ENCODE results near the gene INPP4A.
"Not testable (repeated sequence)": the region's sequence is repeated elsewhere in the genome, so short reads cannot be mapped to it uniquely, and the experiment has no call there.

Gene INPP4A

GRCh38 chr2:98588880-98589431 is 144.3 kb downstream of the INPP4A start:
- no peak for DNase-seq (ENCODE audit: low read depth)

GRCh38 chr2:98589489-98589888 is 144.8 kb downstream of the INPP4A start:
- no peak for DNase-seq (ENCODE audit: low read depth)

- no peak for DNase-seq (ENCODE audit: low read depth)
Measured at GRCh38 chr2:98592565-98592964, 147.9 kb downstream of the INPP4A start.

- DNase-seq (ENCODE audit: low read depth): not testable (repeated sequence)
Measured at GRCh38 chr2:98594665-98595064, 150.0 kb downstream of the INPP4A start.

GRCh38 chr2:98598781-98599428 is 154.2 kb downstream of the INPP4A start:
- DNase-seq (ENCODE audit: low read depth): no peak

- no peak for DNase-seq (ENCODE audit: low read depth)
Measured at GRCh38 chr2:98601532-98602132, 157.0 kb downstream of the INPP4A start.

GRCh38 chr2:98604547-98604946 is 159.9 kb downstream of the INPP4A start:
- no peak for DNase-seq (ENCODE audit: low read depth)

- no peak for DNase-seq (ENCODE audit: low read depth)
Measured at GRCh38 chr2:98605076-98605475, 160.4 kb downstream of the INPP4A start.

GRCh38 chr2:98606431-98606830 is 161.8 kb downstream of the INPP4A start:
- no peak for DNase-seq (ENCODE audit: low read depth)

GRCh38 chr2:98607104-98607503 is 162.4 kb downstream of the INPP4A start:
- DNase-seq (ENCODE audit: low read depth): no peak

GRCh38 chr2:98607741-98608115 is 163.1 kb downstream of the INPP4A start:
- DNase-seq (ENCODE audit: low read depth): no peak

GRCh38 chr2:98608116-98608961 is 163.7 kb downstream of the INPP4A start, which contains the start of the genes COA5 and UNC50:
COA5 (minus strand) TSS chr2:98608512; CDS start chr2:98608405, 107 bp downstream.
UNC50 (plus strand) TSS chr2:98608589; CDS start chr2:98609760, 1,171 bp downstream.
- DNase-seq (ENCODE audit: low read depth): peak; percentile 81

- no peak for DNase-seq (ENCODE audit: low read depth)
Measured at GRCh38 chr2:98608962-98609604, 164.4 kb downstream of the INPP4A start.

- DNase-seq (ENCODE audit: low read depth): no peak
Measured at GRCh38 chr2:98614024-98614739, 169.5 kb downstream of the INPP4A start.

- no peak for DNase-seq (ENCODE audit: low read depth)
Measured at GRCh38 chr2:98615481-98615880, 170.8 kb downstream of the INPP4A start.

- DNase-seq (ENCODE audit: low read depth): no peak
Measured at GRCh38 chr2:98617149-98617548, 172.5 kb downstream of the INPP4A start.

GRCh38 chr2:98623657-98624056 is 179.0 kb downstream of the INPP4A start:
- DNase-seq (ENCODE audit: low read depth): no peak

- no peak for DNase-seq (ENCODE audit: low read depth)
Measured at GRCh38 chr2:98632351-98632750, 187.7 kb downstream of the INPP4A start.

- no peak for DNase-seq (ENCODE audit: low read depth)
Measured at GRCh38 chr2:98634406-98635092, 189.9 kb downstream of the INPP4A start.

- DNase-seq (ENCODE audit: low read depth): no peak
Measured at GRCh38 chr2:98637401-98638147, 192.9 kb downstream of the INPP4A start.

All from CMK (cell line).